Endothelial cell of umbilical vein (primary cell): ENCODE measurements around the gene COL17A1. TPM values are rescaled to one million over a fixed set of nuclear protein-coding genes. Genes with fewer than 3 reads are reported as not detected.

Source experiments
- BruUV-seq: library from RNA; stranded (reverse); fragments of 400-500 nt; replicated peaks from 2 replicates; lab custom pipeline; 2021; lab: Mats Ljungman, UMichigan
- CTCF ChIA-PET: fragments of 300-600, 350-600 bp; sonication (Branson Sonifier 250); formaldehyde crosslinking; loops from one replicate; lab custom pipeline; 2021; ENCODE audit warnings: antibody characterized with exemption, inconsistent platforms; lab: Charles Lee
- POLR2A ChIA-PET: fragments of 300-600, 350-600 bp; sonication (Branson Sonifier 250); formaldehyde crosslinking; loops from one replicate; lab custom pipeline; 2021; ENCODE audit warnings: antibody characterized with exemption, inconsistent platforms; lab: Charles Lee
- DNase-seq: peaks from one replicate; pipeline ENCODE4 v3.0.0-alpha.2; 2011; ENCODE audit warnings: low read depth, low spot score
- FAIRE-seq: peaks from 2 replicates; lab custom pipeline; 2011; peaks lifted over from hg19 to GRCh38; lab: Jason Lieb, UNC
- H2AFZ ChIP-seq: 2 replicates; pipeline ENCODE4 v1.6.0; 2012; ENCODE audit warnings: low read depth, low read length, control low read depth, inconsistent platforms
- H3K27ac ChIP-seq: 2 replicates; pipeline ENCODE4 v1.5.1; 2011; ENCODE audit warnings: low read depth, mild to moderate bottlenecking, control low read depth, low read length, moderate library complexity; ENCODE audit not compliant: insufficient read depth
- H3K27me3 ChIP-seq, 2 experiments: 2 replicates each; pipeline versions ENCODE4 v1.6.0 to v1.6.1; 2011; ENCODE audit warnings: low read length in 2 of 2, mixed read lengths in 1 of 2; ENCODE audit not compliant: control insufficient read depth in 2 of 2, insufficient read depth in 2 of 2
- H3K36me3 ChIP-seq, 2 experiments: 2 replicates in 1 of 2; 3 replicates in 1 of 2; pipeline ENCODE4 v1.5.1; 2011; ENCODE audit warnings: low read length in 2 of 2, mild to moderate bottlenecking in 1 of 2, moderate library complexity in 1 of 2; ENCODE audit not compliant: control insufficient read depth in 2 of 2, insufficient read depth in 2 of 2; ENCODE audit errors: extremely low read depth in 1 of 2
- H3K4me1 ChIP-seq: 3 replicates; pipeline ENCODE4 v1.5.1; 2011; ENCODE audit warnings: mild to moderate bottlenecking, low read length; ENCODE audit not compliant: control insufficient read depth, insufficient read depth; ENCODE audit errors: extremely low read depth
- H3K4me2 ChIP-seq: 2 replicates; pipeline ENCODE4 v1.6.1; 2011; ENCODE audit warnings: low read length, control low read depth, mixed read lengths; ENCODE audit not compliant: insufficient read depth
- H3K4me3 ChIP-seq, 3 experiments: fragments of 200-600 bp in 1 of 3; sonication (generic), shearing (Covaris generic) in 1 of 3; replicated peaks in 1 of 3; 2 replicates each; pipeline ENCODE4 v1.5.1; 2011 to 2016; ENCODE audit warnings: control low read depth in 3 of 3, low read length in 3 of 3, mild to moderate bottlenecking in 2 of 3, inconsistent platforms in 1 of 3, low read depth in 1 of 3, moderate library complexity in 1 of 3; ENCODE audit not compliant: insufficient read depth in 1 of 3
- H3K79me2 ChIP-seq: 2 replicates; pipeline ENCODE4 v1.6.0; 2012; ENCODE audit warnings: low read length, inconsistent platforms; ENCODE audit not compliant: control insufficient read depth, insufficient read depth
- H3K9ac ChIP-seq: replicated peaks from 2 replicates; pipeline ENCODE3; 2011; ENCODE audit warnings: low read length, control low read depth; ENCODE audit not compliant: insufficient read depth; ENCODE audit errors: extremely low read depth
- H3K9me1 ChIP-seq: replicated peaks from 3 replicates; pipeline ENCODE4 v1.6.0; 2011; ENCODE audit warnings: mild to moderate bottlenecking, low read length; ENCODE audit not compliant: control insufficient read depth, insufficient read depth; ENCODE audit errors: extremely low read depth
- H3K9me3 ChIP-seq: replicated peaks from 2 replicates; pipeline ENCODE4 v1.5.1; 2012; ENCODE audit warnings: low read length, inconsistent platforms; ENCODE audit not compliant: control insufficient read depth, insufficient read depth
- H4K20me1 ChIP-seq: replicated peaks from 2 replicates; pipeline ENCODE3; 2011; ENCODE audit warnings: mild to moderate bottlenecking, low read length; ENCODE audit not compliant: control insufficient read depth, insufficient read depth; ENCODE audit errors: extremely low read depth
- CTCF ChIP-seq, 2 donors: IDR thresholded peaks; 1 replicate in 1 of 2; 2 replicates in 1 of 2; pipeline ENCODE4 v1.5.1; 2011; ENCODE audit warnings: low read length in 2 of 2, mild to moderate bottlenecking in 2 of 2, moderate library complexity in 2 of 2, control low read depth in 1 of 2, inconsistent platforms in 1 of 2, low read depth in 1 of 2; ENCODE audit not compliant: insufficient read depth in 1 of 2; ENCODE audit errors: extremely low read depth in 1 of 2
- EZH2 ChIP-seq: IDR thresholded peaks from 2 replicates; pipeline ENCODE4 v1.6.1; 2012; ENCODE audit warnings: borderline replicate concordance, low read depth, mild to moderate bottlenecking, moderate library complexity, low read length, inconsistent platforms; ENCODE audit not compliant: severe bottlenecking
- FOS ChIP-seq: IDR thresholded peaks from 2 replicates; pipeline ENCODE4 v1.6.1; 2011; ENCODE audit warnings: mild to moderate bottlenecking, low read length, moderate library complexity, borderline replicate concordance; ENCODE audit not compliant: insufficient read depth
- GATA2 ChIP-seq: IDR thresholded peaks from 2 replicates; pipeline ENCODE4 v1.7.0; 2011; ENCODE audit warnings: low read depth, mild to moderate bottlenecking, moderate library complexity, mixed read lengths, low read length; ENCODE audit not compliant: insufficient read length, insufficient read depth
- JUN ChIP-seq: IDR thresholded peaks from 2 replicates; pipeline ENCODE4 v1.6.1; 2011; ENCODE audit warnings: borderline replicate concordance, low read depth; ENCODE audit not compliant: insufficient read length, insufficient read depth
- MAX ChIP-seq: IDR thresholded peaks from 2 replicates; pipeline ENCODE4 v1.6.1; 2011; ENCODE audit not compliant: insufficient read depth, insufficient read length
- MYC ChIP-seq: IDR thresholded peaks from one replicate; pipeline ENCODE4 v1.6.1; 2011; ENCODE audit warnings: mild to moderate bottlenecking, low read depth, low read length
- POLR2A ChIP-seq: IDR thresholded peaks from 2 replicates; pipeline ENCODE4 v1.6.1; 2012; ENCODE audit warnings: low read depth, mild to moderate bottlenecking, control low read depth, low read length
- POLR2AphosphoS5 ChIP-seq: IDR thresholded peaks from 2 replicates; pipeline ENCODE4 v1.6.1; 2012; ENCODE audit warnings: low read depth, mild to moderate bottlenecking, control low read depth, low read length, moderate library complexity; ENCODE audit not compliant: insufficient read depth
- dilution Hi-C: fragments of 300-500 bp; cut with MboI; formaldehyde crosslinking; loops from one replicate; pipeline ENCODE4 v1.15.0; 2019; ENCODE audit warnings: low sequenced_read_pairs; ENCODE audit not compliant: extremely low pct_ligation_motif_present
- intact Hi-C: fragments of 100-400 bp; cut with micrococcal nuclease; formaldehyde crosslinking; loops from one replicate; pipeline ENCODE4 v1.10.0; 2022
- polyA plus RNA-seq, 4 experiments: library from polyadenylated mRNA; depleted of rRNA in 3 of 4; stranded (reverse) in 3 of 4; unstranded in 1 of 4; fragments of >200 nt; gene quantifications; 2 replicates each; pipeline versions ENCODE4 v1.2.1 to v1.2.3, GENCODE V29; 2011 to 2012; ENCODE audit warnings: missing spikeins in 1 of 4
- total RNA-seq: library from RNA; stranded (reverse); gene quantifications from 2 replicates; pipeline ENCODE4 v1.2.3, GENCODE V29; 2021

Gene COL17A1
- total and polyA plus RNA-seq, 2 donors (not counting 3 experiments of a cell fraction or from before 2014, with no cell fraction given) = 0.57 to 1.3 TPM

- no peak for FAIRE-seq
- TF ChIP-seq GATA2 (no peak), POLR2AphosphoS5 (no peak), MAX (no peak), EZH2 (no peak), CTCF (IDR thresholded peaks at IDR 0.05; ENCODE audit: extremely low read depth in 1 of 2, insufficient read depth in 1 of 2, low read depth in 1 of 2, low read length in 2 of 2) (no peak), POLR2A (no peak), JUN (no peak), FOS (no peak), MYC (no peak)
- Histone ChIP-seq H3K4me3 (no peak overlapping the region), H3K79me2 (no peaks in the 10 kb centered on the region), H3K36me3 (no peaks in the 10 kb centered on the region), H3K4me2 (no peak overlapping the region), H3K9me1 (no peaks in the 10 kb centered on the region), H3K27ac (no peak overlapping the region), H2AFZ (no peak overlapping the region), H3K27me3 (no peaks in the 10 kb centered on the region), H3K9ac (no peak overlapping the region), H3K9me3 (no peaks in the 10 kb centered on the region), H3K4me1 (no peaks in the 10 kb centered on the region), H4K20me1 (no peaks in the 10 kb centered on the region)
- dilution Hi-C loops (no loop called here), intact Hi-C loops (no loop called here)
- BruUV-seq = no TSS peak
- ChIA-PET CTCF (interaction anchor here (0.9 to 2.6 kb wide), 2 partner anchors 150 to 173 kb away, joined by 3 to 10 read pairs; no protein-coding TSS in a partner anchor), POLR2A (no interaction called here)
- no peak for DNase-seq
These were observed 48.3 kb downstream of the COL17A1 start for GRCh38 chr10:104037261-104037951.
